ENCODE data around the gene LRMDA.

GRCh38 chr10:76066457-76066856 is 635.0 kb downstream of the LRMDA start:
- TF ChIP-seq CTCF (IDR thresholded peaks at IDR 0.05 in 2 of 3, conservative IDR thresholded peaks at IDR 0.05 in 1 of 3; ENCODE audit: borderline replicate concordance in 1 of 3, insufficient read depth in 1 of 3, low read depth in 2 of 3, low read length in 2 of 3) (no peak), EGR1 (IDR thresholded peaks at IDR 0.05; ENCODE audit: low read depth) (no peak), REST (IDR thresholded peaks at IDR 0.05; ENCODE audit: low read depth) (no peak), EZH2 (IDR thresholded peaks at IDR 0.05) (no peak), TCF7L2 (IDR thresholded peaks at IDR 0.05; ENCODE audit: borderline replicate concordance, extremely low read depth, insufficient read depth, insufficient read length) (no peak), RAD21 (IDR thresholded peaks at IDR 0.05; ENCODE audit: low read depth) (no peak), ZFX (IDR thresholded peaks at IDR 0.05) (no peak), JUND (IDR thresholded peaks at IDR 0.05) (no peak), YY1 (IDR thresholded peaks at IDR 0.05; ENCODE audit: extremely low read depth, insufficient replicate concordance, low read depth, low read length) (no peak), MAX (IDR thresholded peaks at IDR 0.05) (no peak), EZH2phosphoT487 (IDR thresholded peaks at IDR 0.05; ENCODE audit: borderline replicate concordance) (no peak), POLR2AphosphoS5 (IDR thresholded peaks at IDR 0.05; ENCODE audit: low read depth, low read length) (no peak), ATF3 (IDR thresholded peaks at IDR 0.05) (no peak)

Measured in HCT116 (cell line).